Measurements from ENCODE around the gene ARID3C. TPM values are rescaled to one million over a fixed set of nuclear protein-coding genes. Genes with fewer than 3 reads are reported as not detected.

Gene ARID3C
- total RNA-seq, 2 experiments from 2014 or later = 0.15 to 0.18 TPM

GRCh38 chr9:34575862-34576596 is 52.8 kb downstream of the ARID3C start:
- Mint-ChIP-seq H3K36me3 (ENCODE audit: low read depth) (no peaks in the 10 kb centered on the region), H3K27me3 (peaks cover 50% of the 10 kb centered on the region), H3K27ac (no peak overlapping the region), H3K4me1 (peaks cover 5% of the 10 kb centered on the region), H3K4me3 (no peak overlapping the region), H3K9me3 (no peaks in the 10 kb centered on the region)
- CTCF ChIA-PET = no interaction called here
- POLR2A ChIA-PET = no interaction called here
- DNase-seq = no peak

- H3K9me3 Mint-ChIP-seq = no peaks in the 10 kb centered on the region
- CTCF ChIA-PET = no interaction called here
Observed at GRCh38 chr9:34575241-34575640, 53.6 kb downstream of the ARID3C start.

GRCh38 chr9:34574571-34574970 is 54.3 kb downstream of the ARID3C start:
- Mint-ChIP-seq H3K36me3 (ENCODE audit: low read depth) (no peaks in the 10 kb centered on the region), H3K27me3 (peaks cover 36% of the 10 kb centered on the region), H3K4me1 (peaks cover 5% of the 10 kb centered on the region), H3K4me3 (no peak overlapping the region), H3K27ac (no peak overlapping the region), H3K9me3 (no peaks in the 10 kb centered on the region)
- DNase-seq = no peak
- POLR2A ChIA-PET = no interaction called here
- CTCF ChIA-PET = no interaction called here

More at GRCh38 chr9:34575241-34575640, 53.6 kb downstream of the ARID3C start:
- no peaks in the 10 kb centered on the region for H3K36me3 Mint-ChIP-seq (ENCODE audit: low read depth)
- H3K27me3 Mint-ChIP-seq = peaks cover 42% of the 10 kb centered on the region
- H3K27ac Mint-ChIP-seq = no peak overlapping the region
- H3K4me3 Mint-ChIP-seq = no peak overlapping the region
- DNase-seq = no peak
- H3K4me1 Mint-ChIP-seq = peaks cover 5% of the 10 kb centered on the region
- POLR2A ChIA-PET = no interaction called here

- POLR2A ChIA-PET = no interaction called here
- H3K4me3 Mint-ChIP-seq = no peak overlapping the region
- H3K36me3 Mint-ChIP-seq (ENCODE audit: low read depth) = no peaks in the 10 kb centered on the region
- H3K27ac Mint-ChIP-seq = no peak overlapping the region
- no peak for DNase-seq
- peaks cover 5% of the 10 kb centered on the region for H3K4me1 Mint-ChIP-seq
- CTCF ChIA-PET = no interaction called here
- peaks cover 28% of the 10 kb centered on the region for H3K27me3 Mint-ChIP-seq
- H3K9me3 Mint-ChIP-seq = no peaks in the 10 kb centered on the region
Observed at GRCh38 chr9:34573599-34574325, 55.1 kb downstream of the ARID3C start.

GRCh38 chr9:34572628-34573027 is 56.2 kb downstream of the ARID3C start:
- no peaks in the 10 kb centered on the region for H3K9me3 Mint-ChIP-seq
- H3K27me3 Mint-ChIP-seq = peaks cover 27% of the 10 kb centered on the region
- H3K4me3 Mint-ChIP-seq = no peak overlapping the region
- ChIA-PET POLR2A (no interaction called here), CTCF (no interaction called here)
- H3K27ac Mint-ChIP-seq = no peak overlapping the region
- no peak for DNase-seq
- H3K36me3 Mint-ChIP-seq (ENCODE audit: low read depth) = no peaks in the 10 kb centered on the region
- peaks cover 5% of the 10 kb centered on the region for H3K4me1 Mint-ChIP-seq

- H3K27me3 Mint-ChIP-seq = peaks cover 25% of the 10 kb centered on the region
- DNase-seq = no peak
- H3K4me1 Mint-ChIP-seq = no peaks in the 10 kb centered on the region
- no peaks in the 10 kb centered on the region for H3K36me3 Mint-ChIP-seq (ENCODE audit: low read depth)
- ChIA-PET CTCF (no interaction called here), POLR2A (no interaction called here)
- no peak overlapping the region for H3K4me3 Mint-ChIP-seq
- no peaks in the 10 kb centered on the region for H3K9me3 Mint-ChIP-seq
- H3K27ac Mint-ChIP-seq = no peak overlapping the region
Observed at GRCh38 chr9:34572092-34572491, 56.8 kb downstream of the ARID3C start.

GRCh38 chr9:34571481-34571810 is 57.4 kb downstream of the ARID3C start:
- no peak overlapping the region for H3K27ac Mint-ChIP-seq
- H3K36me3 Mint-ChIP-seq (ENCODE audit: low read depth) = no peaks in the 10 kb centered on the region
- H3K4me1 Mint-ChIP-seq = no peaks in the 10 kb centered on the region
- POLR2A ChIA-PET = interaction anchor here (1.5 kb wide), 1 partner anchor 8 kb away, joined by 4 read pairs; no protein-coding TSS in a partner anchor
- H3K9me3 Mint-ChIP-seq = no peaks in the 10 kb centered on the region
- CTCF ChIA-PET = no interaction called here
- no peak overlapping the region for H3K4me3 Mint-ChIP-seq
- no peak for DNase-seq
- peaks cover 26% of the 10 kb centered on the region for H3K27me3 Mint-ChIP-seq

Other genes with a start within 250 kb of the ARID3C start
- 10 to 100 TPM; 12.3 to 13.2 TPM for gene FAM219A, start 170.5 kb downstream of the ARID3C start, total RNA-seq
- not detected for gene DNAI1, start 170.3 kb downstream of the ARID3C start, total RNA-seq
- gene ENHO, start 106.1 kb downstream of the ARID3C start, total RNA-seq = not detected
- gene CNTFR, start 39.3 kb downstream of the ARID3C start, total RNA-seq = not detected
- 10 to 100 TPM; 32.4 to 32.6 TPM for gene RPP25L, start 17.0 kb downstream of the ARID3C start, total RNA-seq
- 100 to 1,000 TPM; 143 to 144 TPM for gene DCTN3, start 8.6 kb downstream of the ARID3C start, total RNA-seq
- gene SIGMAR1, start 8.7 kb upstream of the ARID3C start, total RNA-seq = 10 to 100 TPM; 53.3 to 55.5 TPM
- gene GALT, start 17.6 kb upstream of the ARID3C start, total RNA-seq = 10 to 100 TPM; 95.2 to 95.6 TPM
- 10 to 100 TPM; 51.5 to 54.0 TPM for gene IL11RA, start 23.1 kb upstream of the ARID3C start, total RNA-seq
- gene CCL27, start 33.6 kb upstream of the ARID3C start, total RNA-seq = not detected
- gene CCL19, start 62.2 kb upstream of the ARID3C start, total RNA-seq = not detected
- not detected for gene CCL21, start 81.1 kb upstream of the ARID3C start, total RNA-seq

Measured in activated CD4-positive, alpha-beta memory T cell treated with anti-CD3 and anti-CD28 coated beads, Interleukin-2, amount 10 ng/mL, durations not matched to agents 7 days and 5 days (primary cell).